IPS-NIHi11 (cell line): ENCODE results near the gene ST8SIA3.

Source experiments
- DNase-seq: peaks from one replicate; pipeline ENCODE4 v3.0.0; 2012; ENCODE audit warnings: mixed read lengths, low spot score

Gene ST8SIA3, protein sequence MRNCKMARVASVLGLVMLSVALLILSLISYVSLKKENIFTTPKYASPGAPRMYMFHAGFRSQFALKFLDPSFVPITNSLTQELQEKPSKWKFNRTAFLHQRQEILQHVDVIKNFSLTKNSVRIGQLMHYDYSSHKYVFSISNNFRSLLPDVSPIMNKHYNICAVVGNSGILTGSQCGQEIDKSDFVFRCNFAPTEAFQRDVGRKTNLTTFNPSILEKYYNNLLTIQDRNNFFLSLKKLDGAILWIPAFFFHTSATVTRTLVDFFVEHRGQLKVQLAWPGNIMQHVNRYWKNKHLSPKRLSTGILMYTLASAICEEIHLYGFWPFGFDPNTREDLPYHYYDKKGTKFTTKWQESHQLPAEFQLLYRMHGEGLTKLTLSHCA

DNA sequence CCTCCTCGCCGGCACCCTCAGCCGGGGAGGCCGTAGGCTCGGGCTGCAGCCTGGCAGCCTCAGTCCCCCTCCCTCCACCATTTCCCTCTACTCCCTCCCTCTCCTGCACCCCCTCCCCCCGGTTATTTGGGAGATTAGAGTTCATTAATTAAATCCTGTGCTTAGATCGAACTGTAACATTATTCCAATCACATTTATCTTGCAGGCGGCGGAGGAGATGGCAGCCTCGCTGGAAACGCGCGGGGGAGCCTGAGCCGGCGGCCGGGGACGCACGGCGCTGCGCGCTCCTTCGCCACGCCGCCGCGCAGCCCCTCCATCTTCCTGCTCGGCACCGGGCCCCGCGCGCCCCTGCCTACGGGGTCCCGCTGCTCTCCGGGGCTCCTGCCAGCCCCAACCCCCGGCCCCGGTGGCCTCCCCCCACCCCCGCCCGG lies at the start of gene ST8SIA3:
Gene ST8SIA3 (plus strand): TSS at position 287 of the 431 bp plus-strand sequence. CDS start 290 bp downstream, outside the sequence.
- peak; percentile 39 for DNase-seq

DNA sequence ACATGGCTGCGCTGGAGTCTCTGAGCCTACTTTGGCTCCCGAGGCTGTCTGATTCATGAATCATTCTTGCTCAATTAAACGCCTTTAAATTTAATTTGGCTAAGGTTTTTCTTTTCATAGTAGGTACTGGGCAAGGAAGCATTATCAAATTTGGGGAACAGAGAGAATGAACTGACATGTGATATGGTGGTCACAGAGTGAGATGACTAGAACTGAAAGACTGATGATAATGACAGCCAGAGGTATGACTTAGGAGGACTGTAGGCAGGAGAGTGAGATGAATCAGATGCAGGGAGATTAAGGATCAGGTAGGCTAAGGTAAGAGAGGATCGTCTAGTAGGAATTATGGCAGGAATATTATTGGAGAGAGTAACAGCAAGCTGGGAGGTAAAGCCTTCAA lies 40.9 kb upstream of the ST8SIA3 start:
- DNase-seq, result no peak

GRCh38 chr18:57312346-57313144 lies 39.8 kb upstream of the ST8SIA3 start:
- no peak for DNase-seq

DNA sequence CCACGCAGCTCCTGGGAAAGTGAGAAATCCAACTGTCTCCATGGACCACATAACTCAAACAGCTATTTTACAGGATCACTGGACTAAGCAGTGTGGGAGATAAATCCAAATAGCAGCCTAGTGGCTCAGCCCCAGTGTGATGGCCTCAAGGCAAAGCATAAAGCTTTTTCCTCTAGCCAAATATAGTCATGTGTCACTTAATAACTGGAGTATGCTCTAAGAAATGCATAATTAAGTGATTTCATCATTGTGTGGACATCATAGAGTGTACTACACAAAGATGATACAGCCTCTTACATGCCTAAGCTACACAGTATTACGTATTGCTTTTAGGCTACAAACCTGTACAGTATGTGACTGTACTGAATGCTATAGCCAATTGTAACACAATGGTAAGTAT lies 31.8 kb upstream of the ST8SIA3 start:
- no peak for DNase-seq

DNA sequence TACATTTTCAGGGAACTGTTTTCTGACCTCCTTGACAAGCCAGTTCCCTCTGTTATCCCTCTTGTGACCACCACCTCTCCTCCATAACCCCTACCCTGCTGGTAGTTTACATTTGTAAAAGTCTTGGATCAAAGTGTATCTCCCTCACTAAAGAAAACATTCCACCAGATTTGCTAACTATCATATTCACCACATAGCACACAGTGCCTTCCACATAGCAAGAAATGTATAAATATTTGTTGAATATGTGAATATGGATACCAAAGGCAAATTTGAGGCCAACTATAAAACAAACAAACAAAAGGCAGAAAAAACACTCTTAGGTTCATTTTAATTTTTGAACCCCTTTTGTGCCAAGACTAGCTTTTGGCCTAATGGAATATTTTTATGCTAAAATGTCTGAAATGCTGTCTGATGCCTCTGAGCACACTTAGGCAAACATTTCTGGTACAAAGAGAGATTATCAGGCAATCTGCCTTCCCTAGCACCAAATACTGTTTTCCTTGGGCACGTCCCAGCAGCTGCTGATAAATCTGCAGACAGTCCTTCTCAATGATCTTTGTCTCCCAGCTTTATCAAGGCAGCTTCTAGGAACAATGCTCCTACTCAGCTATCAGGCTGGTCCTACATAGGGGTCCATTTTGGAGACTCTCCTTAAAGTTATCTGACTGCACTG lies 26.7 kb upstream of the ST8SIA3 start:
- no peak for DNase-seq

- no peak for DNase-seq
Observed at GRCh38 chr18:57326718-57327323, 25.5 kb upstream of the ST8SIA3 start.

- no peak for DNase-seq
Observed at GRCh38 chr18:57328665-57329064, 23.7 kb upstream of the ST8SIA3 start.

GRCh38 chr18:57329856-57330255 lies 22.5 kb upstream of the ST8SIA3 start:
- no peak for DNase-seq

GRCh38 chr18:57331718-57332117 lies 20.6 kb upstream of the ST8SIA3 start:
- DNase-seq, result no peak

- DNase-seq, result peak; percentile 27
Observed at GRCh38 chr18:57333940-57334339, 18.4 kb upstream of the ST8SIA3 start.

DNA sequence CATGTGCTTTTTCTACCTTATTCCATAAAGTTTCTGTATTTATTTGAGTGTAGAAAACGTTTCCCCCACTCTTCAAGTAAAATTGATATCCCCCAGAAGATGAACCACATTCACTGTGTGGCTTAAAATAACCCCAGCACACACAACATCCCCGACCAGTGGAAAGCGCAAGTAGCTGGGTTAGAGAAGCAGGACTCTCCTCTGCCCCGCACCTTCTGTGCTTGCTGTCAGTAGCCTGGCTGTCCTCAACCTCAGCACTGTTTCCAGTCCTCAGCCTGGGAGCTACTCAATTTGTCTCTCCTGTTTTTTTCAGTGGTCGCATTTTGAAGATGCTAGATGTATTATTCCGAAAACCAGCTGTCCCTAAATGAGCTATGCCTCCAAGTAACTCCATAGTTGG lies 18.0 kb upstream of the ST8SIA3 start:
- DNase-seq, result no peak

GRCh38 chr18:57336343-57336742 lies 16.0 kb upstream of the ST8SIA3 start:
- no peak for DNase-seq

GRCh38 chr18:57337890-57338289 lies 14.5 kb upstream of the ST8SIA3 start:
- DNase-seq, result no peak

DNA sequence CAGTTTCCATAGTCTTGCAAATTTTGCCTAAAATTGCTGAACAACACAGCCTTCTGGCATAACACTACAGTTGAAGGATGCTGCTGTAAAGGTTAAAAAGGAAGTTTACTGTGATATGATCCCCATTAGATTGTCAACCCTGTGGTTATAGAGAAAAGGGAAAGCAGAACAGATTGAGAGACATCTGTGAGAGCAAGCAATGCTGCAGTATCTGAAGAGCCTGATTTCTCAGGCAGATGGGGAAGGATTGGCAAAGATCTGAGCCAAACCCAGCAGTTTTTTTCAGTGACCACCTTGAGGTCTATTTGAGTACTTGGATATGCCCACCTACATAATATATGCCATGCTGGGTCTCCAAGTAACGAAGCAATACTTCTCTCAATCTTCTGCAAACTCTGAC lies 8.5 kb upstream of the ST8SIA3 start:
- DNase-seq, result no peak

GRCh38 chr18:57346876-57347275 lies 5.5 kb upstream of the ST8SIA3 start:
- no peak for DNase-seq

DNA sequence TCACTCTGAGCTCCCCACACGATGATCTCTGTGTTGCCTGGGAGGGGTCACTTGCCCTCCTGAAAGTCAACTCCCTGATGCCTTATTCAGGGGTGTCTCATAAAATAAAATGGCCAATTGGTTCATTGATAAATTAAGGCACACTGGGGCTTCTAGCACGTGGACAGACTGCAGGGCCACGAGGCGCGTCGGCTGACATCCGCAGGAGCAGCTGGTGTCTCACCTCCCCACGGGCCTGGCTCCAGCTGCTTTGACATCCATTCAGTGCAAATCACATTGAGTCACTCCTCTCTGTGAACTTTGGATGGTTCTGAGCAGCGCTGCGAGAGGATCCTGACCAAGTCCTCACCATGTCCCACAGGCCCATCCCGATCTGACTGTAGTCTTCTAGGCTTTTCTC lies 4.6 kb upstream of the ST8SIA3 start:
- no peak for DNase-seq

DNA sequence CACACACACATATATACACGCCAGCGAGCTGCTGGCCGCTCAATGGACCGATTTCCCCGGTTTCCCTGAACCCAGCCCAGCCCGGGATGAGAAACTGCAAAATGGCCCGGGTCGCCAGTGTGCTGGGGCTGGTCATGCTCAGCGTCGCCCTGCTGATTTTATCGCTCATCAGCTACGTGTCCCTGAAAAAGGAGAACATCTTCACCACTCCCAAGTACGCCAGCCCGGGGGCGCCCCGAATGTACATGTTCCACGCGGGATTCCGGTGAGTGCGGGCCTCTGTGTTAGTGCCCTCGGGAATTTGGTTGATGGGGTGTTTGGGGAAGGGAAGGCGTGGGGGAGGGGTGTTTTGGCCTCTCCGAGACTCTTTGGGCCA lies 392 bp downstream of the ST8SIA3 start:
- DNase-seq, result peak; percentile 20

DNA sequence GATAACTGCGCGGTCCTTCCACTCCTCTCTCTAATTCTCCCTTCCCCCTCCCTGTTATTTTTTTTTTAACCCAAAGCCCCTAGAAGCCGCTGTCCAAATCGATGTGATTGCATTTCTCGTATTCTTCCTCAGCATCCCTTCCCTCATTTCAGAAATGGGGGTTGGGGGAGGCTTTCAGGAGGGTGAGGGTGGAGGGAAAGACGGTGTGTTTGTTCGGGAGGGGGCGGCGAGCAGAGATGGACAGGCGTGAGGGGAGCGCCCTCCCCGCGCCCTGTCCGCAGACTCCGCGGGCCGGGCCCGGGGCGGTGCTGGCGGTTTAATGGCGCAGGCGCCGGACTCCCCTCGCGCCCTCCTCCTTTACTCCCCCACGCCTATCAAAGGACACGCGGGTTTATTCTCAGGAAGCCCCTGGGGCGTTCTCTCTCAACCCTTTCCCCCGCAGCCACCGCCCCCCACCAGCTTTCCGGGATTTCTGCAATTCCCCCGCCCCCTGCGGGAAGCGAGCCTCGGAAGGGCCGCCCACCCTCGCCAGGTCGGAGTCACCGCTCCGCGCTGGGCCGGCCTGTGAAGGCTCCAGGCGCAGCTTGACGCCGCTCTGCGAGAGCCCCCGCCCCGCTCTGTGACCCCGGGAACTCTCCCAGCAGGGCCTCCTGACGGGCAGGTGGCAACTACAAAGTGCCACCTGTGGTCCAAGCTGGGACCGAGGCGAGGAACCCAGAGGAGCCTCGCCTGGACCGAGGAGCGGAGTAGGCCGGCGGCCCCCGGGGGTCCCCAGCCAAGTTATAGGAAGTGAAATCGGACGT lies 981 bp downstream of the ST8SIA3 start:
- DNase-seq, result peak; percentile 36

GRCh38 chr18:57353940-57354461 lies 1.6 kb downstream of the ST8SIA3 start:
- peak; percentile 93 for DNase-seq

DNA sequence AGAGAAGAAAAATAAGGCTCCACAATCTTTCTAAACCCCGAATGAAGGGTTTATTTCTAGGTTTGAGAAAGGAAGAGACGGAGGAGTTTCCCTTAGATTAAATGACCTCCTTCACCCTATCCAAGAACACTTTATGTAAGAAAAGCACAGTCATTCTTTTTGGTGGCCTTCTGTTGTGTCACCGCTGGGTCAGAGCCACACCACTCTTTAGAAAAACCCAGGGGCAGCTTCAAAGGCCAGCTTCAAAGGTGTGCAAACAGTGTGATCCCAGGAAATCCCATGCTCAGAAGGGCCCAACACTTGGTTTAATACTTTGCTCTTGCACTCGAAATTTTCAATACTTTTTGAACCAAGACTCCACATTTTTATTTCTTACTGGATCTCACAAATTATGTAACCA lies 7.1 kb downstream of the ST8SIA3 start:
- DNase-seq, result no peak

DNA sequence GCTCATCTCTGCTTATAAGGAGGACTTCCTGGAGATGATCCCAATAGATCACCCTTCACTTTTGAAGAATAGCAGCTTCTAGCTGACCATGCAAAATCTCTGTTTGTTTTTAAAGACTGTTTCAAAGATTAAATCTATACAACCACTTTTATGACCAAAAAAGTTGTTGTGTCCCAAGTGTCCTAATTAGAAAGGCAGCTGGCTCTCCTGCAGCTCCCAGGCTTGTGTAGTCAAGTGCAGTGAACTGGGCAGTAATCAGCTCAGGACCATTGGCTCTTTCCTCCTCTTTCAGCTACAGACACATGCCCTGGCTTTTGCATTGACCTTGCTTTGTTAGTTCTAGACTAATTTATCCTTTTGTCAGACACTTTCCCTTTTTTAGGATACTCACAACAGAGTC lies 10.4 kb downstream of the ST8SIA3 start:
- DNase-seq, result no peak
